ENCODE data around the gene HDAC4.

Gene HDAC4

DNA sequence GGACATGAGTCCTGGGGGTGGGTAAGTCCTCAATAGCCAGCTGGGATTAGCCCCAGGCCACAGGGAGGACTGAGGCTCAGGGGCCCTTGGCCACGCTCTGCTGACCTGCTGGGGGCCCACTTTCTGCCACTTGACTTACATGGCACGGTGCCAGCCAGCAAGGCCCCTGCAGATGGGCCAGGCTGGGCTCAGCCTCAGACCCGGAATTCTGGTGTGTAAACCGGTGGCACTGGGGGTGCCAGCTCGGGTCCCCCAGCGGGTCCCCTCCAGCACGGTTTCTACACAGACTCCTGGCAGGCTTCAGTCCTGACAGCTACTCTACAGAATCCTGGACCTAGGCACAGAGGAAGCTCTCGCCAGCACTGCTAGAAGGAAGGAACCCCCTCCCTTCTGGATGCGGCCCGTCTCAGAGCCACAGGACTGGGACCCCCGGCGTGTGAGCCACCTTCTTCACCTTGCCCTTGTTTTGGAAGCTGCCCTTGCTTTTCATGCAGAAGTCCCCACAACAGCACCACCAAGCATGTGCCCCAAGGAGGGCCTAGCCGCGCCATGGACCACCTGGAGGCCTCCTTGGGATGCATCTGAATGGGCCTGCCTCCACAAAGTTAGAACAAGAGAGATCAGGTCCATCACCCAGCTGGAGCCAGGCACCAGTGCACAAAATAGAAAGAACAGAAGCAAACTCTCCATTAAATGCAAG, 8.0 kb downstream of the HDAC4 start:
- H3K4me2 ChIP-seq (ENCODE audit: low read length): no peak overlapping the region
- TF ChIP-seq EZH2 (IDR thresholded peaks at IDR 0.05; ENCODE audit: borderline replicate concordance, low read length): no peak
- TF ChIP-seq, protein P1, sequence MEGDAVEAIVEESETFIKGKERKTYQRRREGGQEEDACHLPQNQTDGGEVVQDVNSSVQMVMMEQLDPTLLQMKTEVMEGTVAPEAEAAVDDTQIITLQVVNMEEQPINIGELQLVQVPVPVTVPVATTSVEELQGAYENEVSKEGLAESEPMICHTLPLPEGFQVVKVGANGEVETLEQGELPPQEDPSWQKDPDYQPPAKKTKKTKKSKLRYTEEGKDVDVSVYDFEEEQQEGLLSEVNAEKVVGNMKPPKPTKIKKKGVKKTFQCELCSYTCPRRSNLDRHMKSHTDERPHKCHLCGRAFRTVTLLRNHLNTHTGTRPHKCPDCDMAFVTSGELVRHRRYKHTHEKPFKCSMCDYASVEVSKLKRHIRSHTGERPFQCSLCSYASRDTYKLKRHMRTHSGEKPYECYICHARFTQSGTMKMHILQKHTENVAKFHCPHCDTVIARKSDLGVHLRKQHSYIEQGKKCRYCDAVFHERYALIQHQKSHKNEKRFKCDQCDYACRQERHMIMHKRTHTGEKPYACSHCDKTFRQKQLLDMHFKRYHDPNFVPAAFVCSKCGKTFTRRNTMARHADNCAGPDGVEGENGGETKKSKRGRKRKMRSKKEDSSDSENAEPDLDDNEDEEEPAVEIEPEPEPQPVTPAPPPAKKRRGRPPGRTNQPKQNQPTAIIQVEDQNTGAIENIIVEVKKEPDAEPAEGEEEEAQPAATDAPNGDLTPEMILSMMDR (IDR thresholded peaks at IDR 0.05; ENCODE audit: low read length): no peak

DNA sequence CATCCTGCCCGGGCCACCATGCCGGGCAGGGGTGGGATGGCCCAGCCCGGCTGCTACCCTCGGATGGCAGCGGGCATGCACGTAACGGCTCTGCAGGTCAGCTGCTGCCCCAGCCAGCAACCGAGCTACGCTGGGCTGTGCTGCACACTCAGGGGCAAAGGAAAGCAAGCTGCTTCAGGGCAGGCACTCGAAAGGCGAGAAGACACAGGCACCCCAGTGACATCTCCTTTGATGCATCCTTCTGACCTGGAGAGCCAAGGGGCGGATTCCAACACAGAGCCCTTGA, 8.8 kb downstream of the HDAC4 start:
- no peak overlapping the region for H2AFZ ChIP-seq (ENCODE audit: low read length)
- no peaks in the 10 kb centered on the region for H3K9me2 ChIP-seq (ENCODE audit: low read depth, low read length)
- H3K27ac ChIP-seq (ENCODE audit: low read depth, low read length, poor library complexity, severe bottlenecking): no peak overlapping the region
- no peaks in the 10 kb centered on the region for H3F3A ChIP-seq (ENCODE audit: insufficient read depth, low read length)
- TF ChIP-seq, protein P1 (IDR thresholded peaks at IDR 0.05; ENCODE audit: low read length): no peak
- no peak for TF ChIP-seq EZH2 (IDR thresholded peaks at IDR 0.05; ENCODE audit: borderline replicate concordance, low read length)
- H3K4me3 ChIP-seq (ENCODE audit: low read depth, low read length, poor library complexity, severe bottlenecking): no peak overlapping the region
- no peaks in the 10 kb centered on the region for H3K79me2 ChIP-seq (ENCODE audit: insufficient read depth, low read length)
- no peaks in the 10 kb centered on the region for H4K20me1 ChIP-seq (ENCODE audit: insufficient read depth, low read length)
- H3K27me3 ChIP-seq (ENCODE audit: insufficient read depth, low read length): no peaks in the 10 kb centered on the region
- no peak overlapping the region for H3K4me2 ChIP-seq (ENCODE audit: low read length)
- no peaks in the 10 kb centered on the region for H3K4me1 ChIP-seq (ENCODE audit: insufficient read depth, low read length, severe bottlenecking)
- no peaks in the 10 kb centered on the region for H3K36me3 ChIP-seq (ENCODE audit: insufficient read depth, low read length)
- H3K9ac ChIP-seq (ENCODE audit: low read length): no peak overlapping the region
- H3K9me3 ChIP-seq (ENCODE audit: low read length): no peaks in the 10 kb centered on the region

More for the DNA sequence above, 8.0 kb downstream of the HDAC4 start:
- H3F3A ChIP-seq (ENCODE audit: insufficient read depth, low read length): no peaks in the 10 kb centered on the region
- no peak overlapping the region for H3K4me3 ChIP-seq (ENCODE audit: low read depth, low read length, poor library complexity, severe bottlenecking)
- no peak overlapping the region for H3K9ac ChIP-seq (ENCODE audit: low read length)
- no peaks in the 10 kb centered on the region for H3K79me2 ChIP-seq (ENCODE audit: insufficient read depth, low read length)
- H3K4me1 ChIP-seq (ENCODE audit: insufficient read depth, low read length, severe bottlenecking): no peaks in the 10 kb centered on the region
- no peaks in the 10 kb centered on the region for H4K20me1 ChIP-seq (ENCODE audit: insufficient read depth, low read length)
- H3K9me3 ChIP-seq (ENCODE audit: low read length): no peaks in the 10 kb centered on the region
- no peak overlapping the region for H3K27ac ChIP-seq (ENCODE audit: low read depth, low read length, poor library complexity, severe bottlenecking)
- no peaks in the 10 kb centered on the region for H3K36me3 ChIP-seq (ENCODE audit: insufficient read depth, low read length)
- no peaks in the 10 kb centered on the region for H3K9me2 ChIP-seq (ENCODE audit: low read depth, low read length)
- H3K27me3 ChIP-seq (ENCODE audit: insufficient read depth, low read length): no peaks in the 10 kb centered on the region
- no peak overlapping the region for H2AFZ ChIP-seq (ENCODE audit: low read length)

DNA sequence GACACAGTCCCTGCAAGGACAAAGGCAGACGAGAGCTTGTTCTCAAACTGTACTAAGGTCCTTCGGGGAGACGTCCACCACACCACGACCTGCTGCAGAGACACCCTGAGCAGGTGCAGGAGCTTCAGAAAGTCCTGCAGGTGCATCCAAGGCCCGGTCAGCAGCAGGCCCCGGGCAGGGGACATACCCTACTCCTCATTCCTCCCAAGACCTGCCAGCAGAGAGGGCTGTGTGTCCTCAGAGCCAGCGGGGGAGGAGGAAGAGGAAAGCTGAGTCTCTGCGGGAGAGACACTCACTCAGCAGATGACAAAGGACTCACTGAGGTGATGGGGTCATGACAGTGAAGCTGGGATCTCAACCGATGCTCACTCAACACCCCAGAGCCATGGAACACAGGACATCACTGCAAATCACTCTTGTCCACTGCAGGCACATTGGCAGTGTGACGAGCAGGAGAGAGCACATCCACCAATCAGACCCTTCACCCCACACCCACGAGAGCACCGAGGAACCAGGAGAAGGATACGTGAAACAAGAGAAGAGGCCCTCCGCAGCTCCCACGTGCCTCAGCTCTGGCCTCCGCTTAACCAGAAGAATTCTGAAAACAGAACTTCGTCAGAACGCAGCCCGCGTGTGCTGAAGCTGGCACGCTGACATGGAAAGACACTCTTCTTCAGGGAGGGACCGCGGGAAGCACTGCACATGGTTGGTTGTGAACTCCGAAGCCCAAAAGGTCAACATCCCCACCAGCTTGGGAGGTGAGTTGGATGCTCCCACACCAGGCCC, 9.3 kb downstream of the HDAC4 start:
- Histone ChIP-seq H3K36me3 (ENCODE audit: insufficient read depth, low read length) (no peaks in the 10 kb centered on the region), H3K27ac (ENCODE audit: low read depth, low read length, poor library complexity, severe bottlenecking) (no peak overlapping the region), H3K27me3 (ENCODE audit: insufficient read depth, low read length) (no peaks in the 10 kb centered on the region), H2AFZ (ENCODE audit: low read length) (no peak overlapping the region), H3K4me3 (ENCODE audit: low read depth, low read length, poor library complexity, severe bottlenecking) (no peak overlapping the region), H4K20me1 (ENCODE audit: insufficient read depth, low read length) (no peaks in the 10 kb centered on the region), H3K4me1 (ENCODE audit: insufficient read depth, low read length, severe bottlenecking) (no peaks in the 10 kb centered on the region), H3K4me2 (ENCODE audit: low read length) (no peak overlapping the region), H3K9me2 (ENCODE audit: low read depth, low read length) (no peaks in the 10 kb centered on the region), H3K79me2 (ENCODE audit: insufficient read depth, low read length) (no peaks in the 10 kb centered on the region), H3K9me3 (ENCODE audit: low read length) (no peaks in the 10 kb centered on the region), H3F3A (ENCODE audit: insufficient read depth, low read length) (no peaks in the 10 kb centered on the region), H3K9ac (ENCODE audit: low read length) (no peak overlapping the region)
- TF ChIP-seq, protein P1 (IDR thresholded peaks at IDR 0.05; ENCODE audit: low read length): no peak
- no peak for TF ChIP-seq EZH2 (IDR thresholded peaks at IDR 0.05; ENCODE audit: borderline replicate concordance, low read length)
